ENCODE data around the gene SLFN12L. TPM values are rescaled to one million over a fixed set of nuclear protein-coding genes. Genes with fewer than 3 reads are reported as not detected.
"Not testable (repeated sequence)": the region's sequence is repeated elsewhere in the genome, so short reads cannot be mapped to it uniquely, and the experiment has no call there.

Gene SLFN12L
- total RNA-seq: 100 to 1,000 TPM in 1 of 2 experiments, 10 to 100 TPM in 1; 97.9 to 102 TPM

GRCh38 chr17:35537601-35538141 is at the start of gene SLFN12L:
SLFN12L (minus strand) TSS chr17:35537678; CDS start chr17:35522364, 15,314 bp downstream.
- peaks cover 41% of the 10 kb centered on the region for H3K36me3 Mint-ChIP-seq (ENCODE audit: low read depth)
- peaks cover 47% of the 10 kb centered on the region for H3K4me1 Mint-ChIP-seq
- no peaks in the 10 kb centered on the region for H3K27me3 Mint-ChIP-seq
- ChIA-PET CTCF (interaction anchor here (0.8 to 4.4 kb wide), 5 partner anchors 12 to 271 kb away, joined by 3 to 26 read pairs (median 3); partner anchors contain the start of gene TAF15), POLR2A (interaction anchor here (0.6 to 1.4 kb wide), 3 partner anchors 164 to 482 kb away, joined by 3 to 7 read pairs (median 4); partner anchors contain the start of gene SLFN5)
- H3K4me3 Mint-ChIP-seq: peak within 1 kb of the TSS; percentile 84
- no peaks in the 10 kb centered on the region for H3K9me3 Mint-ChIP-seq
- peak; percentile 70 for DNase-seq
- H3K27ac Mint-ChIP-seq: peak within 1 kb of the TSS; percentile 98

DNA sequence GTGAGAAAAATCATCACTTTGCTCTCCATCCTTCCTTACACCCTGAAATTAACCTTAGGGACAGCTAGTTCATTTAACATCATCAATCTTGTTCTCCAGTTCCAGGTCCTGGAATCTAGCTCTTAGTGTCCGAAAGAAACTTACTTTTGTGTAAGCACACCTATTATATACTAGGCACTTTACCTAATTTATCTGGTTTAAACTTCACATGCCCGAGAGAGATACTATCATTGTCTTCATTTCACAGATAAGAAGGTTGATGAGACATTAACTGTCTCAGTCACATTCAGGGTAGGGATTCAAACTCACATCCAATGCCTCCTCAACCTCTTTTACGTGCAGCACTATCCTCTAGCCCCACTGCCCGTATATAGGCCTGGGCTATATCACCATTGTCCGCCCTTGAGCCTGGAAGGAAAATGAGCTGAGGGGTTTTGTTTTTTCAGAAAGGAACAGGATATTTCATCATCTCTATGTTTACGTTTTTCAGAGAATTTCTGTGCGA is 49.1 kb upstream of the SLFN12L start:
- POLR2A ChIA-PET: interaction anchor here (0.6 to 0.9 kb wide), 3 partner anchors 8 to 351 kb away, joined by 3 read pairs; partner anchors contain the start of genes PEX12 and TAF15
- CTCF ChIA-PET: interaction anchor here (0.6 to 1.4 kb wide), 6 partner anchors 11 to 210 kb away, joined by 3 to 5 read pairs (median 4); no protein-coding TSS in a partner anchor
- H3K27ac Mint-ChIP-seq: peak overlapping the region; percentile 96
- peaks cover 14% of the 10 kb centered on the region for H3K27me3 Mint-ChIP-seq
- peaks cover 2% of the 10 kb centered on the region for H3K36me3 Mint-ChIP-seq (ENCODE audit: low read depth)
- peak overlapping the region; percentile 91 for H3K4me3 Mint-ChIP-seq
- DNase-seq: no peak
- H3K4me1 Mint-ChIP-seq: peaks cover 29% of the 10 kb centered on the region
- no peaks in the 10 kb centered on the region for H3K9me3 Mint-ChIP-seq

DNA sequence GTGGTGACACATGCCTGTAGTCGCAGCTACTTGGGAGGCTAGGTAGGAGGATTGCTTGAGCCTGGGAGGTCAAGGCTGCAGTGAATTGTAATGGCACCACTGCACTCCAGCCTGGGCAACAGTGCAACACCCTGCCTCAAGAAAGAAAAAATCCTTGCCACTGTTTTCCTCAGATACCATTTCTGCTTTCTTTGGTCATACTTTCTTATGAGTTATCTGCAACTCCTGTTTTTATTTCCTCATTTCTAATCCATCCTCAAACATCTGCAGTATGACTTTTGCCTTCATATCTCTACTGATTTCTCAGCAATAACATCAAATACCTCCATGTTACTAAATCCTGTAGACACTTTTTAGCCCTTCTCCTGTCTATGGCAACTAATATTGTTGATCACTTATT is 46.6 kb upstream of the SLFN12L start:
- Mint-ChIP-seq H3K36me3 (ENCODE audit: low read depth) (peaks cover 2% of the 10 kb centered on the region), H3K27me3 (peaks cover 14% of the 10 kb centered on the region), H3K4me1 (peaks cover 21% of the 10 kb centered on the region), H3K4me3 (no peak overlapping the region), H3K9me3 (no peaks in the 10 kb centered on the region), H3K27ac (no peak overlapping the region)
- ChIA-PET POLR2A (no interaction called here), CTCF (no interaction called here)
- DNase-seq: no peak

GRCh38 chr17:35578929-35579432 is 41.5 kb upstream of the SLFN12L start:
- Mint-ChIP-seq H3K4me3 (peak overlapping the region; percentile 99), H3K27me3 (peaks cover 6% of the 10 kb centered on the region), H3K27ac (peak overlapping the region; percentile 99), H3K4me1 (peaks cover 36% of the 10 kb centered on the region), H3K36me3 (ENCODE audit: low read depth) (peaks cover 9% of the 10 kb centered on the region), H3K9me3 (no peaks in the 10 kb centered on the region)
- ChIA-PET CTCF (interaction anchor here (0.6 to 2.3 kb wide), 9 partner anchors 10 to 882 kb away, joined by 3 to 11 read pairs (median 4); partner anchors contain the start of gene SLFN14), POLR2A (interaction anchor here (0.6 to 1.9 kb wide), 4 partner anchors 8 to 371 kb away, joined by 3 to 8 read pairs (median 4); no protein-coding TSS in a partner anchor)
- DNase-seq: no peak

- Mint-ChIP-seq H3K4me1 (peaks cover 36% of the 10 kb centered on the region), H3K4me3 (peak within 1 kb of the TSS; percentile 99), H3K27me3 (peaks cover 3% of the 10 kb centered on the region), H3K36me3 (ENCODE audit: low read depth) (peaks cover 9% of the 10 kb centered on the region), H3K9me3 (no peaks in the 10 kb centered on the region), H3K27ac (peak within 1 kb of the TSS; percentile 99)
- ChIA-PET POLR2A (interaction anchor here (0.8 to 1.9 kb wide), 3 partner anchors 8 to 205 kb away, joined by 3 to 8 read pairs (median 5); no protein-coding TSS in a partner anchor), CTCF (interaction anchor here (0.6 to 2.3 kb wide), 9 partner anchors 9 to 882 kb away, joined by 3 to 11 read pairs (median 4); partner anchors contain the start of gene SLFN14)
- peak; percentile 94 for DNase-seq
Measured at GRCh38 chr17:35578197-35578928, 40.9 kb upstream of the SLFN12L start, which contains the start of gene PEX12. PEX12 (minus strand) TSS chr17:35578571; CDS start chr17:35578021, 550 bp downstream.

DNA sequence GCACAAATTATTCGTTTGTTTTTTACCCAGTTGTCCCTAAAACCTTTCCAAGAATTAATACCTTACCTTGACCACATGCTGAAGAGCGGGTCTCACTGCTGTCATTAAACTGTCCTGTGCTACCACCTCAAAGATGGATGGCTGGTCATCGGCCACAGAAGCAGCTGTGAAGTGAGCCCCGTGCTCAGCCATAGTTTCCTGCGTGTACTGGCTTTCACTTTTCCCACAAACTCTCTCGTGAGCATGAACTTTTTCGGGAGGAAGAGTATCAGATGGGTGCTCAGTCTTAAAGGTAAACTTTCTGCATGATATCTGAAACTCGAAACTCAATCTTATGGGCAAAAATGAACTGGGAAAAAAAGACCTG is 40.3 kb upstream of the SLFN12L start:
- no peaks in the 10 kb centered on the region for H3K9me3 Mint-ChIP-seq
- no peak for DNase-seq
- peaks cover 9% of the 10 kb centered on the region for H3K36me3 Mint-ChIP-seq (ENCODE audit: low read depth)
- peaks cover 1% of the 10 kb centered on the region for H3K27me3 Mint-ChIP-seq
- CTCF ChIA-PET: interaction anchor here (0.6 to 2.1 kb wide), 7 partner anchors 9 to 1890 kb away, joined by 3 to 11 read pairs (median 4); partner anchors contain the start of gene SLFN14
- peak overlapping the region; percentile 99 for H3K4me3 Mint-ChIP-seq
- POLR2A ChIA-PET: interaction anchor here (0.8 to 1.9 kb wide), 2 partner anchors 9 to 11 kb away, joined by 3 to 8 read pairs; no protein-coding TSS in a partner anchor
- peaks cover 36% of the 10 kb centered on the region for H3K4me1 Mint-ChIP-seq
- H3K27ac Mint-ChIP-seq: peak overlapping the region; percentile 99

GRCh38 chr17:35575759-35576158 is 38.3 kb upstream of the SLFN12L start:
- Mint-ChIP-seq H3K27me3 (no peaks in the 10 kb centered on the region), H3K9me3 (no peaks in the 10 kb centered on the region), H3K4me1 (peaks cover 39% of the 10 kb centered on the region), H3K36me3 (ENCODE audit: low read depth) (peaks cover 9% of the 10 kb centered on the region), H3K4me3 (no peak overlapping the region), H3K27ac (no peak overlapping the region)
- CTCF ChIA-PET: interaction anchor here (0.7 to 1.5 kb wide), 2 partner anchors 10 to 11 kb away, joined by 3 to 5 read pairs; no protein-coding TSS in a partner anchor
- POLR2A ChIA-PET: no interaction called here
- DNase-seq: no peak

GRCh38 chr17:35569405-35569804 is 31.9 kb upstream of the SLFN12L start:
- peaks cover 6% of the 10 kb centered on the region for H3K36me3 Mint-ChIP-seq (ENCODE audit: low read depth)
- no peak for DNase-seq
- H3K4me3 Mint-ChIP-seq: peak overlapping the region; percentile 88
- H3K27ac Mint-ChIP-seq: peak overlapping the region; percentile 3
- H3K4me1 Mint-ChIP-seq: peaks cover 38% of the 10 kb centered on the region
- H3K9me3 Mint-ChIP-seq: no peaks in the 10 kb centered on the region
- ChIA-PET POLR2A (no interaction called here), CTCF (interaction anchor here (0.7 to 1.2 kb wide), 2 partner anchors 9 to 303 kb away, joined by 3 to 4 read pairs; partner anchors contain the start of gene PEX12)
- peaks cover 10% of the 10 kb centered on the region for H3K27me3 Mint-ChIP-seq

DNA sequence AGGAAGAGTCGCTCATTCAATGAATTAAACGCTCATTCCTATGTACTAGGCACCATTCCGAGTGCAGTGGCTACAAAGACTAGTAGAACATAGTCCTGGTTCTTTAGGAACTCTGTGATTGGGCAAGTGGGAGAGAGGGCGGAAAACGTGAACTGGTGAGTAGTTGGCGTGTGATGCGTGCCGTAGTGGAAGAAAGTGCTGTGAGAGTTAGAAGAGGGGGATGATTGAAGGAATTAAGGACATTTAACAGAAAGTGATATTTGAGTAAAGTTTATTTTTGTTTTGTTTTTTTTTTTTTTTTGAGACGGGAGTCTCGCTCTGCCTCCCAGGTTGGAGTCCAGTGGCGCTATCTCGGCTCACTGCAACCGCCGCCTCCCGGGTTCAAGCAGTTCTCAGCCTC is 31.1 kb upstream of the SLFN12L start:
- H3K4me1 Mint-ChIP-seq: peaks cover 38% of the 10 kb centered on the region
- peak overlapping the region; percentile 90 for H3K27ac Mint-ChIP-seq
- peaks cover 18% of the 10 kb centered on the region for H3K27me3 Mint-ChIP-seq
- DNase-seq: peak; percentile 43
- peak overlapping the region; percentile 88 for H3K4me3 Mint-ChIP-seq
- ChIA-PET CTCF (interaction anchor here (1.2 to 2.3 kb wide), 2 partner anchors 9 to 10 kb away, joined by 4 to 7 read pairs; partner anchors contain the start of gene PEX12), POLR2A (no interaction called here)
- peaks cover 5% of the 10 kb centered on the region for H3K36me3 Mint-ChIP-seq (ENCODE audit: low read depth)
- H3K9me3 Mint-ChIP-seq: no peaks in the 10 kb centered on the region

DNA sequence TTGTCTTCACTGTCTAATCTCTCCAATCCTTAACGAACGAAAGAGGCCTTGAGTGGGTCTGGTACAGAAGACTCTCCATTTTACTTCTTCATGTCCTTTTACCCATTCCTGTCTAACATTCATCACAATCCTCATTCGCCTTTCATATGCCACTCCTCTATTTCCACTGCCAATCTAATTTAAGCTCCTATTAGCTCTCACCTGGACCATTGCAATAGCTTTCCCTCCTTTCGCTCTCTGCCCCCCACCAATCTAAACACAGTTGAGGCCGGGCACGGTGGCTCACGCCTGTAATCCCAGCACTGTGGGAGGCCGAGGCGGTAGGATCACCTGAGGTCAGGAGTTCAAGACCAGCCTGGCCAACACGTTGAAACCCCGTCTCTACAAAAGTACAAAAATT is 29.5 kb upstream of the SLFN12L start:
- ChIA-PET CTCF (interaction anchor here (1.0 to 2.3 kb wide), 4 partner anchors 11 to 28 kb away, joined by 3 to 7 read pairs (median 4); partner anchors contain the start of gene PEX12), POLR2A (no interaction called here)
- Mint-ChIP-seq H3K27me3 (peaks cover 18% of the 10 kb centered on the region), H3K4me1 (peaks cover 38% of the 10 kb centered on the region), H3K4me3 (peak overlapping the region; percentile 88), H3K9me3 (no peaks in the 10 kb centered on the region), H3K27ac (peak overlapping the region; percentile 75), H3K36me3 (ENCODE audit: low read depth) (peaks cover 5% of the 10 kb centered on the region)
- no peak for DNase-seq

- peaks cover 34% of the 10 kb centered on the region for H3K27me3 Mint-ChIP-seq
- H3K4me3 Mint-ChIP-seq; DNase-seq; POLR2A ChIA-PET; H3K27ac Mint-ChIP-seq; H3K9me3 Mint-ChIP-seq; H3K36me3 Mint-ChIP-seq (ENCODE audit: low read depth): not testable (repeated sequence)
- CTCF ChIA-PET: interaction anchor here (0.7 to 2.2 kb wide), 4 partner anchors 13 to 26 kb away, joined by 3 to 7 read pairs (median 6); no protein-coding TSS in a partner anchor
- peaks cover 16% of the 10 kb centered on the region for H3K4me1 Mint-ChIP-seq
Measured at GRCh38 chr17:35563181-35563580, 25.7 kb upstream of the SLFN12L start.

GRCh38 chr17:35560703-35561102 is 23.2 kb upstream of the SLFN12L start, which contains the start of gene SLFN14:
SLFN14 (minus strand) TSS chr17:35560819; CDS start chr17:35558062, 2,757 bp downstream.
- Mint-ChIP-seq H3K27me3 (peaks cover 41% of the 10 kb centered on the region), H3K9me3 (no peaks in the 10 kb centered on the region), H3K27ac (no peak within 1 kb of the TSS), H3K36me3 (ENCODE audit: low read depth) (no peaks in the 10 kb centered on the region), H3K4me3 (no peak within 1 kb of the TSS), H3K4me1 (peaks cover 3% of the 10 kb centered on the region)
- ChIA-PET POLR2A (no interaction called here), CTCF (interaction anchor here (1.8 to 2.0 kb wide), 2 partner anchors 18 to 21 kb away, joined by 4 to 7 read pairs; partner anchors contain the start of gene PEX12)
- no peak for DNase-seq

Measured in activated CD4-positive, alpha-beta T cell treated with anti-CD3 and anti-CD28 coated beads, Interleukin-2, amount 10 ng/mL, durations not matched to agents 7 days and 5 days (primary cell).